Activated naive CD8-positive, alpha-beta T cell treated with anti-CD3 and anti-CD28 coated beads, Interleukin-2, amount 10 ng/mL, durations not matched to agents 7 days and 5 days (primary cell): Measurements from ENCODE around the gene RIMBP2. TPM values are rescaled to one million over a fixed set of nuclear protein-coding genes. Genes with fewer than 3 reads are reported as not detected.
"Not testable (repeated sequence)": the region's sequence is repeated elsewhere in the genome, so short reads cannot be mapped to it uniquely, and the experiment has no call there.

Experiments used
- ATAC-seq: fragments of 150-1000 bp; cut with Tn5 transposase; one replicate; pipeline ENCODE4 v1.10.0; 2021; ENCODE audit warnings: low read depth, moderate library complexity
- POLR2A ChIA-PET: fragments of 350-600 bp; sonication (Branson Sonifier 250); formaldehyde crosslinking; loops from one replicate; lab custom pipeline; 2021; ENCODE audit warnings: antibody characterized with exemption; lab: Charles Lee
- DNase-seq: peaks from one replicate; pipeline ENCODE4 v3.0.0; 2021
- H3K27ac Mint-ChIP-seq: one replicate; pipeline ENCODE4 v1.8.0; 2022; ENCODE audit warnings: mild to moderate bottlenecking, mixed read lengths
- H3K27me3 Mint-ChIP-seq: one replicate; pipeline ENCODE4 v1.8.0; 2022; ENCODE audit warnings: mild to moderate bottlenecking, moderate library complexity, mixed read lengths
- H3K36me3 Mint-ChIP-seq: one replicate; pipeline ENCODE4 v1.8.0; 2021; ENCODE audit warnings: mild to moderate bottlenecking, mixed read lengths
- H3K4me1 Mint-ChIP-seq: one replicate; pipeline ENCODE4 v1.8.0; 2021; ENCODE audit warnings: mixed read lengths
- H3K4me3 Mint-ChIP-seq: one replicate; pipeline ENCODE4 v1.8.0; 2022; ENCODE audit warnings: mild to moderate bottlenecking, moderate library complexity, mixed read lengths
- H3K9me3 Mint-ChIP-seq: one replicate; pipeline ENCODE4 v1.8.0; 2021; ENCODE audit warnings: mixed read lengths
- total RNA-seq, 2 experiments: library from RNA; stranded (reverse); gene quantifications; one replicate each; pipeline ENCODE4 v1.2.3, GENCODE V29; 2021

Gene RIMBP2
- total RNA-seq, 2 experiments from 2014 or later = not detected

DNA sequence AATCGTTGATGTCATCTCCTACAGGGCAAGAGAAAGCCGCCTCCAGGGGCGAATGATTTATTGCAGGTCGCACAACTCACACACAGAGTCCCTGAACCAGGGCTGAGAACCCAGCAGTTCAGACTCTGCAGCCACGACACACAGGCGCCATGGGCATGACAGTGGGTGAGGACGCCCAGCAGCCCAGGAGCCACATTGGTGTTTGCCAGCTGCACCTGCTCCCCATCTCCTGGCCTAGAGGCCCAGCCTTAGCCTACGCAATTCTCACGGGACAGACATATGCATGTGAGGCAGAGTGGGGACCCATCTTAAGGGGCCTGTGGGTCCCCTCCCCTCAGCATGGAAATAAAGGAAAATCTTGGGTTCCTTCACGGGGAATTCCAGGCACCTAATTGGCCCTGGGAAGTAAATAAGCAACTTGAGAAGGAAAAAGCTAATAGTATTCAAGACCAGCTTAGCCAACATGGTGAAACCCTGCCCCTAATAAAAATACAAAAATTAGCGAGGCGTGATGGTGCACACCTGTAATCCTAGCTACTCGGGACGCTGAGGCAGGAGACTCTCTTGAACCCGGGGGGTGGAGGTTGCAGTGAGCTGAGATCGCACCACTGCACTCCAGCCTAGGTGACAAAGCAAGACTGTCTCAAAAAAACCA is 69.3 kb downstream of the RIMBP2 start:
- H3K36me3 Mint-ChIP-seq = no peaks in the 10 kb centered on the region
- no peaks in the 10 kb centered on the region for H3K4me1 Mint-ChIP-seq
- ATAC-seq (no peak), DNase-seq (no peak)
- H3K27me3 Mint-ChIP-seq = peaks cover 2% of the 10 kb centered on the region
- no peaks in the 10 kb centered on the region for H3K9me3 Mint-ChIP-seq
- H3K4me3 Mint-ChIP-seq = no peak overlapping the region
- H3K27ac Mint-ChIP-seq = no peak overlapping the region
- POLR2A ChIA-PET = no interaction called here

DNA sequence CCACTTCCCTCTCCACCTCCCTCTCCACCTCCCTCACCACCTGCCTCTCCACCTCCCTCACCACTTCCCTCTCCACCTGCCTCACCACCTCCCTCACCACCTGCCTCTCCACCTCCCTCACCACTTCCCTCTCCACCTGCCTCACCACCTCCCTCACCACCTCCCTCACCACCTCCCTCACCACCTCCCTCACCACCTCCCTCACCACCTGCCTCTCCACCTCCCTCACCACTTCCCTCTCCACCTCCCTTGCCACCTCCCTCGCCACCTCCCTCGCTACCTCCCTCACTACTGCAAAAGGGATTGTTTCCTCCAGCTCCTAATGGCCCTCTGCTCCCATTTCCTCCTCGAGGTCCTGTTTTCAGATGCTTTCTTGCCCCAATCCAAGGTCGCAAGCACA is 69.9 kb downstream of the RIMBP2 start:
- H3K27me3 Mint-ChIP-seq, H3K27ac Mint-ChIP-seq, DNase-seq, H3K4me1 Mint-ChIP-seq, H3K36me3 Mint-ChIP-seq, ATAC-seq, POLR2A ChIA-PET, H3K9me3 Mint-ChIP-seq, H3K4me3 Mint-ChIP-seq: not testable (repeated sequence)

GRCh38 chr12:130645751-130646150 is 70.3 kb downstream of the RIMBP2 start:
- Mint-ChIP-seq H3K4me1 (no peaks in the 10 kb centered on the region), H3K4me3 (no peak overlapping the region), H3K36me3 (no peaks in the 10 kb centered on the region), H3K9me3 (no peaks in the 10 kb centered on the region), H3K27ac (no peak overlapping the region), H3K27me3 (peaks cover 2% of the 10 kb centered on the region)
- no peak for DNase-seq
- POLR2A ChIA-PET = no interaction called here
- no peak for ATAC-seq

GRCh38 chr12:130644566-130644965 is 71.5 kb downstream of the RIMBP2 start:
- no peaks in the 10 kb centered on the region for H3K36me3 Mint-ChIP-seq
- H3K9me3 Mint-ChIP-seq = no peaks in the 10 kb centered on the region
- H3K4me3 Mint-ChIP-seq = no peak overlapping the region
- H3K27me3 Mint-ChIP-seq = peaks cover 2% of the 10 kb centered on the region
- POLR2A ChIA-PET = no interaction called here
- no peaks in the 10 kb centered on the region for H3K4me1 Mint-ChIP-seq
- ATAC-seq (no peak), DNase-seq (no peak)
- H3K27ac Mint-ChIP-seq = no peak overlapping the region

GRCh38 chr12:130644146-130644545 is 72.0 kb downstream of the RIMBP2 start:
- Mint-ChIP-seq H3K36me3 (no peaks in the 10 kb centered on the region), H3K4me1 (no peaks in the 10 kb centered on the region), H3K27me3 (peaks cover 2% of the 10 kb centered on the region), H3K9me3 (no peaks in the 10 kb centered on the region), H3K27ac (no peak overlapping the region), H3K4me3 (no peak overlapping the region)
- POLR2A ChIA-PET = no interaction called here
- ATAC-seq (no peak), DNase-seq (no peak)

DNA sequence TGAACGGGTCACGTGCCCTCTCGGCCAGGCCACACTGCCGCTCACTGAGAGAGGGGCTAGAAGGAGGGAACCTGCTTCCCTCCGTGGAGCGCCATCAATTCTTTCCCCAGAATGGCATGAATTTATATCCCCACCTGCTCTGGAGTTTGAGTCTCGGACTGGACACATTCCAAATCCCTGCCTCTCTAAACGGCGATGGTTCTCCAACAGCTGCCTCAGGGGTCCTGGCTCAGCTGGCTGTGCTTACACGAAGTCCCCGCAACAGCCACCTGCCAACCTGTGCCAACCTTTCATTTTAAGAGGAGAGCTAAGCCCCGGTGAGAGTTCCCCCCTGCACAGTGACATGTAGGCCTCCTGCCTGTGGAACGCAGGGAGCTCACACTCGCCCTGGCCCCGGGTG is 73.2 kb downstream of the RIMBP2 start:
- no peak for DNase-seq
- POLR2A ChIA-PET = no interaction called here
- Mint-ChIP-seq H3K36me3 (no peaks in the 10 kb centered on the region), H3K4me1 (no peaks in the 10 kb centered on the region), H3K4me3 (no peak overlapping the region), H3K27me3 (peaks cover 2% of the 10 kb centered on the region), H3K9me3 (no peaks in the 10 kb centered on the region), H3K27ac (no peak overlapping the region)
- no peak for ATAC-seq

DNA sequence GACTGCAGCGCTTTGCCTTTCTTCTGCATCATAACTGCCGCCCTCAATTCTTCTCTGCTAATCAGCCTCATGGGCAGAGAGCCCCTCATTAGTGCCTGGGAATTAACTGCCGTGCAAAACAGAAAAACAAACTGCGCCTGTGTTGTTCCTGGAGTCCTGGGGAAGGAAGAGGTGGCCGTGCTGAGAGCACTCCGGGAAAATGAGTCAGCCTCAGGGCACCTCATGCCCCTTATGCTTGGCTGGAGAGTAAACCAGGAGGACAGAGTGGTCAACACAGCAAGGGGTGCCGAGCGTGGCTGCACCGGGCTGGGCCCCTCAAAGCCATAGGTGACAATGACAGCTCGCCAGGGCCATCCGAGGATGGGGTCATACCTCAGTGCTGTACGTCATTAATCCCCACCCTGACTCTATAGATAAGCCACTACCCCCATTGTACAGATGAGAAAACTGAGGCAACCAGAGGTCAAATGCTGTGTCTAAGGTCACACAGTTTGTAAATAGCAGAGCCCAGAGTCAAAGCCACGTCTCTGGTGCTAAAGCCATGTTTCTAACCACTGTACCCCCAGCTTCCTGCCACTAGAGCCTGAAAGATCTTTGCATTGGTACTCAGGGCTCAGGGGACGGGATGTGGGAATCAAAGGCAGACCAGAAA is 74.4 kb downstream of the RIMBP2 start:
- ATAC-seq (no peak), DNase-seq (no peak)
- Mint-ChIP-seq H3K27me3 (no peaks in the 10 kb centered on the region), H3K9me3 (no peaks in the 10 kb centered on the region), H3K27ac (no peak overlapping the region), H3K36me3 (no peaks in the 10 kb centered on the region), H3K4me1 (no peaks in the 10 kb centered on the region), H3K4me3 (no peak overlapping the region)
- POLR2A ChIA-PET = no interaction called here

GRCh38 chr12:130640901-130641300 is 75.2 kb downstream of the RIMBP2 start:
- DNase-seq = no peak
- no peak for ATAC-seq
- Mint-ChIP-seq H3K36me3 (no peaks in the 10 kb centered on the region), H3K4me1 (no peaks in the 10 kb centered on the region), H3K27ac (no peak overlapping the region), H3K9me3 (no peaks in the 10 kb centered on the region), H3K4me3 (no peak overlapping the region), H3K27me3 (no peaks in the 10 kb centered on the region)
- POLR2A ChIA-PET = no interaction called here

DNA sequence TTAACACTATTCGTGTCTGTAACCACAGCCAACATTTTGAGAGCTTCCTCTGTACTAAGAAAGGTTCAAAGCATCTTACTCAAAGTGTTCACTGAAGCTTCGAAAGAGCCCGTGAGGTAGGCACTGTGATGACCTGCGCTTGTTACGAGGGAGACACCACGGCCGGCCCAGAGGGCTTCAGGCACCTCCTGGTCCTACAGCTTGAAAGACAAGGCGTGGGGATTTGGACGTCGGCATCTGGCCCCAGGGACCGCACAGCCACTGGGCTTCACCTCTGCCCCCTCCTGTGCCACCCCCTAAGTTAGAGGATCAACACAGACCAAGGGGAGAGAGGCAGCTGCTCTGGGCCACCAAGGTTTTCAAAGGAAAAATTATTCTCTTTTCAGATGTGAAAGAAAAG is 75.6 kb downstream of the RIMBP2 start:
- POLR2A ChIA-PET = no interaction called here
- Mint-ChIP-seq H3K4me1 (no peaks in the 10 kb centered on the region), H3K4me3 (no peak overlapping the region), H3K27ac (no peak overlapping the region), H3K9me3 (no peaks in the 10 kb centered on the region), H3K27me3 (no peaks in the 10 kb centered on the region), H3K36me3 (no peaks in the 10 kb centered on the region)
- ATAC-seq = no peak
- no peak for DNase-seq

- POLR2A ChIA-PET = no interaction called here
- Mint-ChIP-seq H3K36me3 (no peaks in the 10 kb centered on the region), H3K27me3 (no peaks in the 10 kb centered on the region), H3K9me3 (no peaks in the 10 kb centered on the region), H3K4me1 (no peaks in the 10 kb centered on the region), H3K4me3 (no peak overlapping the region), H3K27ac (no peak overlapping the region)
- DNase-seq = no peak
- ATAC-seq = no peak
Observed at GRCh38 chr12:130639476-130640424, 76.3 kb downstream of the RIMBP2 start.

DNA sequence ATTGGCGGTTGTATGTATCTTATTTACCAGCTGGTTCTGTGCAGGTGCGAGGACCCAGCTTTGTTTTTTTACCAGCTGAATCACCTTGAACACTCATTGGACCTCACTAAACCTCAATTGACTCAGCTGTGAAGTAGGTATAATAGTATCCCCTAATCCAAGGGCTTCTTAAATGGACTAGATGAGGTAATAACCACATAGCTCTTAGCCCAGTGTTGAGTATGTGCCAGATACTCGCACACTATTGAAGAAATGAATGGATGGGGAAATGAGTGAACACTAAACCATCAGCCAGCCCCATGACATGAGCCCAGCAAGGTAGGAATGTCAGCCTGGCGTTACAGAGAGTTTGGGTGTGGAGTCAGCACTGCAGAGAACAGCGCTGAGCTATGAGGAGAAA is 79.7 kb downstream of the RIMBP2 start:
- H3K9me3 Mint-ChIP-seq = no peaks in the 10 kb centered on the region
- H3K36me3 Mint-ChIP-seq = no peaks in the 10 kb centered on the region
- POLR2A ChIA-PET = no interaction called here
- peaks cover 5% of the 10 kb centered on the region for H3K27me3 Mint-ChIP-seq
- H3K4me3 Mint-ChIP-seq = no peak overlapping the region
- no peaks in the 10 kb centered on the region for H3K4me1 Mint-ChIP-seq
- DNase-seq = no peak
- no peak overlapping the region for H3K27ac Mint-ChIP-seq
- no peak for ATAC-seq

DNA sequence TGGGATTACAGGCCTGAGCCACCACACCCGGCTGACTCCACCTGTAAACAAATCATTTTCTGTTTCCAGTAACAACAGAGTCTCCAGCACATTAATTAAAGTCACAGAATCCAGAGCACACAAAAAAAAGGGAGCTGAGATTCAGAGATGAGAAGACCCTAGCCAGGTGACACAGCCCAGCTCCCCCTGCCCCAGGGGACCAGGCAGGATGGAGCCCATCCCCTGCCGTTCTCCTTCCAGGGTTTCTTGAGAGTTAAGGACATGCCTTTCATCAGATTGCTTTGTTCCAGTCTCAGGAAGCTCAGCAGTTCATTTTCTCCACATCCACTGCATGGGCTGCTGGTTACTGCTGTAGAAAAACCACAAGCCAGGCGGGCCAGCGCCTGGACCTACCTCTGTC is 81.2 kb downstream of the RIMBP2 start:
- Mint-ChIP-seq H3K4me1 (no peaks in the 10 kb centered on the region), H3K36me3 (no peaks in the 10 kb centered on the region), H3K27me3 (peaks cover 7% of the 10 kb centered on the region), H3K4me3 (no peak overlapping the region), H3K9me3 (no peaks in the 10 kb centered on the region), H3K27ac (no peak overlapping the region)
- DNase-seq (no peak), ATAC-seq (no peak)
- POLR2A ChIA-PET = no interaction called here

DNA sequence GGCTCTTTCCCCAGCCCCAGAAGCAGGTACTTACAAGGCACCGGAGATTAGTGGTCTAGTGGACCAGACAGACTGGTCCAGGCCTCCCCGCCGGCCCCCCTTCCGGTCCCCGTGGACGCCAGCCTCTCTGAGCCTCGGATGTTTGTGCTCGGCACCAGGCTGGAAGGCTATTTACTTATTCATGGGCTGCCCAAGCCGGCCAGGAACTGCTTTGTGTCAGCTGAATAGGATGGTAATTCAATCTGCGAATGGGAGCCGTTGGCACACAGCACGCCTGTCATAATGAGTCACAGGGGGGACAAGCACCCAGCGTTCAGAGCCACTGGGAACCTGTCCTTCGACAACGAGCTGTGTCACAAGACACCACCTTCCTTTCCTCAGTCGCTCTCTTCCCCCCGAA is 82.3 kb downstream of the RIMBP2 start:
- Mint-ChIP-seq H3K36me3 (no peaks in the 10 kb centered on the region), H3K27me3 (peaks cover 9% of the 10 kb centered on the region), H3K4me3 (no peak overlapping the region), H3K9me3 (no peaks in the 10 kb centered on the region), H3K27ac (no peak overlapping the region), H3K4me1 (no peaks in the 10 kb centered on the region)
- POLR2A ChIA-PET = no interaction called here
- no peak for DNase-seq
- no peak for ATAC-seq

GRCh38 chr12:130632642-130633041 is 83.5 kb downstream of the RIMBP2 start:
- no peaks in the 10 kb centered on the region for H3K9me3 Mint-ChIP-seq
- no peak for DNase-seq
- H3K27me3 Mint-ChIP-seq = peaks cover 9% of the 10 kb centered on the region
- POLR2A ChIA-PET = no interaction called here
- no peak overlapping the region for H3K4me3 Mint-ChIP-seq
- H3K27ac Mint-ChIP-seq = no peak overlapping the region
- no peaks in the 10 kb centered on the region for H3K4me1 Mint-ChIP-seq
- no peaks in the 10 kb centered on the region for H3K36me3 Mint-ChIP-seq
- no peak for ATAC-seq
